Heart left ventricle (tissue), 16 donors: Measurements from ENCODE around the gene P4HTM. TPM values are rescaled to one million over a fixed set of nuclear protein-coding genes. Genes with fewer than 3 reads are reported as not detected.

Experiments
- ATAC-seq, 4 donors: fragments of 200-7000 bp; cut with Tn5 transposase; one replicate each; pipeline ENCODE4 v1.9.1; 2020 to 2022; ENCODE audit warnings: moderate library complexity in 4 of 4, mild to moderate bottlenecking in 3 of 4, moderate number of reproducible peaks in 1 of 4
- DNase-seq, 5 donors: peaks; one replicate each; pipeline ENCODE4 v3.0.0-alpha.2; 2020
- H3K27ac ChIP-seq, 12 donors: fragments of 200-600 bp; sonication (generic) in 4 of 12; one replicate each; pipeline versions ENCODE4 v1.5.0 to v1.8.0; 2016 to 2022; ENCODE audit warnings: mild to moderate bottlenecking in 2 of 12
- H3K27me3 ChIP-seq, 9 donors: fragments of 200-600 bp; sonication (generic) in 2 of 9; one replicate each; pipeline versions ENCODE4 v1.5.1 to v1.8.0; 2016 to 2022; ENCODE audit warnings: mild to moderate bottlenecking in 3 of 9
- H3K36me3 ChIP-seq, 9 donors: fragments of 200-600 bp; sonication (generic) in 2 of 9; one replicate each; pipeline versions ENCODE4 v1.5.0 to v1.8.0; 2018 to 2022; ENCODE audit warnings: mild to moderate bottlenecking in 2 of 9
- H3K4me1 ChIP-seq, 12 donors: fragments of 200-600 bp; sonication (generic) in 4 of 12; one replicate each; pipeline versions ENCODE4 v1.5.0 to v1.8.0; 2016 to 2022; ENCODE audit warnings: mild to moderate bottlenecking in 3 of 12
- H3K4me3 ChIP-seq, 12 donors: fragments of 200-600 bp; sonication (generic) in 4 of 12; one replicate each; pipeline versions ENCODE4 v1.5.0 to v1.8.0; 2017 to 2022; ENCODE audit warnings: mild to moderate bottlenecking in 9 of 12, moderate library complexity in 4 of 12
- H3K9me3 ChIP-seq, 12 donors: fragments of 200-600 bp; sonication (generic) in 4 of 12; one replicate each; pipeline versions ENCODE4 v1.5.0 to v1.8.0; 2016 to 2022; ENCODE audit warnings: mild to moderate bottlenecking in 1 of 12
- CTCF ChIP-seq, 12 donors: fragments of 200-600 bp; sonication (generic) in 4 of 12; IDR thresholded peaks; one replicate each; pipeline versions ENCODE4 v1.5.0 to v1.8.0; 2018 to 2022; ENCODE audit warnings: antibody characterized with exemption in 12 of 12, mild to moderate bottlenecking in 5 of 12
- POLR2A ChIP-seq, 2 donors: fragments of 450-650 bp; IDR thresholded peaks; one replicate each; pipeline ENCODE4 v1.6.1; 2017; ENCODE audit warnings: antibody characterized with exemption in 2 of 2, mild to moderate bottlenecking in 2 of 2, moderate library complexity in 2 of 2
- WGBS, 4 donors: extraction: QIAGEN DNeasy Blood & Tissue Kit in 2 of 4; methylation state at CpG; one replicate each; pipeline versions ENCODE4 v1.1.5 to v1.1.7; 2013 to 2018; 5-methylcytosine and 5-hydroxymethylcytosine counted together
- intact Hi-C, 10 donors: fragments of 100-400 bp; cut with DNase I; formaldehyde crosslinking; loops; one replicate each; pipeline versions ENCODE4 v1.11.1 to v1.14.2; 2022
- polyA plus RNA-seq, 2 donors: library from polyadenylated mRNA; stranded (reverse); fragments of 200-250 nt; gene quantifications; one replicate each; pipeline ENCODE4 v1.2.3, GENCODE V29; 2013
- total RNA-seq, 9 donors: library from RNA; depleted of rRNA in 2 of 9; stranded (reverse); fragments of >200 nt in 2 of 9; fragmentation: NEBNext Ultra II Directional in 3 of 9; extraction: Animal tissue kit (Norgen Biotek cat#: 25700) in 3 of 9; gene quantifications; one replicate each; pipeline versions ENCODE4 v1.1.0 to v1.2.4, GENCODE V29; 2016 to 2023
- donor health status: ischemic (EF 13 %, LVEDD 7.1; RV severe dilation, severe dysfunction).
- donor health status: healthy with polysubstance abuse.
- donor health status: DM: no; HTN: yes; CAD: no.
- donor health status: DM: no; HTN: no; CAD: no.
- donor health status: ischemic (EF 25% LVEDD 6.9; RV normal size, moderate dysfunction).
- donor health status: ischemic (EF 25% LVEDD 5.7; RV mildly dilated, moderate dysfunction).
- donor health status: healthy.
- donor health status: DM: yes; HTN: yes; CAD: no.
- donor health status: ischemic (EF 35%, LVEDD 5.7; RV mildly dilated, moderate dysfunction).
- donor health status: nonischemic (EF 11% LVEDD 7.7; RV severe dilation, severe dysfunction).
- donor health status: DM: yes; HTN: yes; CAD: no.
- donor health status: PGD.
- donor health status: ischemic (EF 29% LVEDD 5.4; RV normal size, mild dysfunction).
- donor health status: nonischemic (EF 23%, LVEDD 6.1; RV moderate dilation, normal function).

P4HTM gene
- total and polyA plus RNA-seq, 11 donors, result 19.0 to 42.7 (median 33.9) TPM

GRCh38 chr3:49018707-49019006 is 28.6 kb downstream of the P4HTM start:
- DNase-seq, result no peak
- no peaks in the 10 kb centered on the region for H3K9me3 ChIP-seq
- H3K4me3 ChIP-seq, result peak overlapping the region; percentile 63 to 98 (median 88)
- intact Hi-C loops, result no loop called here
- H3K4me1 ChIP-seq, result peaks cover 0 to 49% (median 37%) of the 10 kb centered on the region in 12 donors
- no peak for TF ChIP-seq CTCF (IDR thresholded peaks at IDR 0.05)
- H3K36me3 ChIP-seq, result peaks cover 0 to 41% (median 40%) of the 10 kb centered on the region in 9 donors
- 3 to 5% (median 4%) methylated on average over 13 to 18 of the region's 18 CpGs for WGBS, 4 donors
- no peak for ATAC-seq
- peak overlapping the region in 11 of 12 donors; percentile 10 to 87 (median 78) for H3K27ac ChIP-seq
- H3K27me3 ChIP-seq, result no peaks in the 10 kb centered on the region

DNA sequence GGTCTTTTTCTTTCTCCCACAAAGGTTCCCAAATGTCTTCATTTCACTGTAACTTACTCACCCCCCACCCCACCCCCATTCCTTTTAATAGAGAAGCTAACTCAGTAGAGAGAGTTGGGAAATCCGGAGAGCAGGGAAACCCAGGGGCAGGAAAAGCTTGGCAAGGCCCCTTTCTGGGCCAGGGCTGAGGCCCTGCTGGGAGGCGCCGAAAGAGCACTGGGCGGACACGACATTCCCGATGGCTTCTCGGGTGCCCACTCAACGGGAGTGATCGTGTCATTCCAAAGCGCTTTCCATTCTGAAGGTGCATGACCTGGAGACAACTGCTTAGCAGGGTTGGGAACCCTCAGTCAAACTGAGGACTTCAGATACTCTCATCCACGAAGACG is 29.9 kb downstream of the P4HTM start:
- intact Hi-C loops, result loop anchor here in 2 of 10 donors (2.0 to 10.0 kb wide), 2 partner anchors 31 to 75 kb away; partner anchors contain the start of gene QRICH1 (in 1 of the 2)
- H3K36me3 ChIP-seq, result peaks cover 0 to 42% (median 40%) of the 10 kb centered on the region in 9 donors
- DNase-seq (peak in 1 of 5 donors; percentile 18), ATAC-seq (no peak)
- 42 to 57% (median 53%) methylated on average over 12 of the region's 12 CpGs for WGBS, 4 donors
- peaks cover 0 to 60% (median 37%) of the 10 kb centered on the region in 12 donors for H3K4me1 ChIP-seq
- no peaks in the 10 kb centered on the region for H3K9me3 ChIP-seq
- H3K4me3 ChIP-seq, result peak overlapping the region in 11 of 12 donors; percentile 76 to 100 (median 95)
- no peak for TF ChIP-seq CTCF (IDR thresholded peaks at IDR 0.05)
- no peaks in the 10 kb centered on the region for H3K27me3 ChIP-seq
- H3K27ac ChIP-seq, result peak overlapping the region in 9 of 12 donors; percentile 99 to 100 (median 100)

DNA sequence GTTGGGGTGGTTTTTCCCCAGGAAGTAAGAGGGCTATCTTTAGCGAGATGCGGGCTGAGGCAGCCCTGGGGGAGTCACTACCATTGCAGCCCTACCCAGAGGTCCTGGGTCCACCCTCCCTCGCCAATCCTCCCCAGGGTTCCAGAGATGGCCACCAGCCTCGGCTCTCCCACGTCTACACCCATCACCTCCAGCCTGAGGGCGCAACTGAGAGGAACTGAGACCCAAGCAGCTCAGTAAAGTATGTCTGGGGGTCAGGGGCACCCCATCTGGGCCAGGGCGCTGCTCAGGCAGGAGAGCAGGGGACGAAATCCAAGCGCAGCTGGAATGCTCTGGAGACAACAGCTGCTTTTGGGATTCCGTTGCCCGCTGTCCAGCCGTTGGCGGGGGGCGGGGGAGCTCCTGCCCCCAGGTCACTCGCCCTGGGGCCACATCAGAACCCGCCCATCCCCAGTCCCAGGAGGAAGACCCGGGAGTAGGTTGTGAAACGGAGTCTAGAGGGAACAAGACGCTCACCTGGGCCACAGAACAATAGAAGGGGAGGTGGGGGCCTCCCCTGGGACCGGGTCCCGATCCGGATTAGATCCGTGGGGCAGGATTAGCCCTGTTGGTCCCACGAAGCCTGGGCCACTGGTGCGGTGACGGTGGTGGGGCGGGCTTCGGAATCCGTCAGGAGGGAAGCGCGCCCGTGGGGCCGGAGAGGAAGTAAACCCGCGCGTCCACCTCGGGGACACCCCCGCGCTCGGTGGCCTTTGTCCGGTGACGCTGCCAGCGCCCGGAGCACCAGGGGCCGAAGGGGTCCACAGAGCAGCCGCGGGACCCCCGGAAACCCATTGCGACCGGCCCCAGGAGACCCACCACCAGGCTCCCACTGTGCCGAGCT is 30.5 kb downstream of the P4HTM start:
- DNase-seq (peak; percentile 63 to 82 (median 66)), ATAC-seq (peak in 3 of 4 donors; percentile 0 to 21 (median 1))
- peaks cover 0 to 42% (median 40%) of the 10 kb centered on the region in 9 donors for H3K36me3 ChIP-seq
- H3K9me3 ChIP-seq, result no peaks in the 10 kb centered on the region
- peaks cover 0 to 66% (median 39%) of the 10 kb centered on the region in 12 donors for H3K4me1 ChIP-seq
- TF ChIP-seq CTCF (IDR thresholded peaks at IDR 0.05) (no peak), POLR2A (IDR thresholded peaks at IDR 0.05) (no peak)
- WGBS, 4 donors, result 2 to 3% (median 2%) methylated on average over 32 to 51 of the region's 51 CpGs
- peak overlapping the region; percentile 99 to 100 (median 100) for H3K27ac ChIP-seq
- H3K4me3 ChIP-seq, result peak overlapping the region; percentile 66 to 100 (median 92)
- intact Hi-C loops, result loop anchor here in 2 of 10 donors (2.0 to 10.0 kb wide), 2 partner anchors 32 to 74 kb away; partner anchors contain the start of gene QRICH1 (in 1 of the 2)
- no peaks in the 10 kb centered on the region for H3K27me3 ChIP-seq

- 0% methylated on average over 27 to 60 of the region's 60 CpGs for WGBS, 4 donors
- intact Hi-C loops, result loop anchor here in 2 of 10 donors (2.0 to 10.0 kb wide), 2 partner anchors 33 to 73 kb away; partner anchors contain the start of gene QRICH1 (in 1 of the 2)
These were observed 31.3 kb downstream of the P4HTM start for GRCh38 chr3:49021213-49021812.

More at GRCh38 chr3:49021213-49021812, 31.3 kb downstream of the P4HTM start:
- Histone ChIP-seq H3K4me1 (peaks cover 0 to 73% (median 42%) of the 10 kb centered on the region in 12 donors), H3K27me3 (no peaks in the 10 kb centered on the region), H3K9me3 (no peaks in the 10 kb centered on the region), H3K4me3 (peak overlapping the region; percentile 76 to 100 (median 92)), H3K36me3 (peaks cover 0 to 42% (median 40%) of the 10 kb centered on the region in 9 donors), H3K27ac (peak overlapping the region; percentile 99 to 100 (median 100))
- ATAC-seq (peak; percentile 87 to 93 (median 88)), DNase-seq (peak; percentile 99 to 100 (median 100))
- peak; percentile 98 to 99 for TF ChIP-seq POLR2A (IDR thresholded peaks at IDR 0.05)
- TF ChIP-seq CTCF (IDR thresholded peaks at IDR 0.05), result no peak
